Prostate gland (tissue), 2 donors: ENCODE measurements around the gene TGFBR3. TPM values are rescaled to one million over a fixed set of nuclear protein-coding genes. Genes with fewer than 3 reads are reported as not detected.
A peak's percentile ranks its signal among the peaks of the same experiment; 100 is the strongest.

Source experiments
- DNase-seq: peaks from one replicate; pipeline ENCODE4 v3.0.0-alpha.2; 2019; ENCODE audit warnings: low spot score
- H3K27ac ChIP-seq, 2 donors: fragments of 200-600 bp; sonication (generic); 2 replicates each; pipeline ENCODE4 v1.5.1; 2017 to 2019
- H3K27me3 ChIP-seq: fragments of 200-600 bp; sonication (generic); replicated peaks from 2 replicates; pipeline ENCODE4 v1.5.1; 2019; ENCODE audit not compliant: insufficient read depth
- H3K36me3 ChIP-seq, 2 donors: fragments of 200-600 bp; sonication (generic); 1 replicate in 1 of 2; 2 replicates in 1 of 2; pipeline versions ENCODE4 v1.5.1 to v1.8.1; 2017 to 2019
- H3K4me1 ChIP-seq: fragments of 200-600 bp; sonication (generic); replicated peaks from 2 replicates; pipeline ENCODE4 v1.5.1; 2019
- H3K4me3 ChIP-seq, 2 donors: fragments of 200-600 bp; sonication (generic); 2 replicates each; pipeline ENCODE4 v1.5.1; 2017 to 2019
- H3K9me3 ChIP-seq: fragments of 200-600 bp; sonication (generic); 2 replicates; pipeline ENCODE4 v1.5.1; 2017
- CTCF ChIP-seq, 4 experiments: fragments of 200-600 bp in 2 of 4; fragments of 450-650 bp in 2 of 4; sonication (generic) in 2 of 4; IDR thresholded peaks; 1 replicate in 3 of 4; 2 replicates in 1 of 4; pipeline ENCODE4 v1.5.1; 2016 to 2019; ENCODE audit warnings: antibody characterized with exemption in 4 of 4, mild to moderate bottlenecking in 2 of 4, moderate library complexity in 2 of 4
- POLR2A ChIP-seq: fragments of 450-650 bp; IDR thresholded peaks from one replicate; pipeline ENCODE4 v1.6.1; 2016; ENCODE audit warnings: antibody characterized with exemption, mild to moderate bottlenecking
- POLR2AphosphoS5 ChIP-seq: sonication (generic); formaldehyde crosslinking; IDR thresholded peaks from one replicate; pipeline ENCODE4 v1.6.1; 2017; ENCODE audit warnings: antibody characterized with exemption
- WGBS: methylation state at CpG from one replicate; pipeline ENCODE4 v1.1.5; 2018; 5-methylcytosine and 5-hydroxymethylcytosine counted together
- intact Hi-C: fragments of 100-400 bp; cut with DNase I; formaldehyde crosslinking; loops from one replicate; pipeline ENCODE4 v1.14.2; 2022
- total RNA-seq, 2 donors: library from RNA; depleted of rRNA; stranded (reverse); fragments of >200 nt; gene quantifications; one replicate each; pipeline ENCODE4 v1.1.0, GENCODE V29; 2016

The TGFBR3 gene
- total RNA-seq, 2 donors from 2014 or later = 26.4 to 51.7 TPM

- no peaks in the 10 kb centered on the region for H3K9me3 ChIP-seq
- H3K4me3 ChIP-seq = no peak overlapping the region
- H3K27me3 ChIP-seq = no peaks in the 10 kb centered on the region
- peaks cover 6% of the 10 kb centered on the region for H3K4me1 ChIP-seq
- intact Hi-C loops = no loop called here
- H3K36me3 ChIP-seq = no peaks in the 10 kb centered on the region
- TF ChIP-seq CTCF (IDR thresholded peaks at IDR 0.05) (no peak), POLR2AphosphoS5 (no peak), POLR2A (no peak)
- H3K27ac ChIP-seq = no peak overlapping the region
- DNase-seq = no peak
- 94% methylated on average over 3 of the region's 3 CpGs for WGBS
These were observed 132.1 kb downstream of the TGFBR3 start for GRCh38 chr1:91753878-91754277.

- H3K27ac ChIP-seq = no peak overlapping the region
- TF ChIP-seq POLR2A (no peak), CTCF (IDR thresholded peaks at IDR 0.05) (no peak), POLR2AphosphoS5 (no peak)
- 60% methylated on average over 2 of the region's 2 CpGs for WGBS
- H3K9me3 ChIP-seq = no peaks in the 10 kb centered on the region
- no peak for DNase-seq
- H3K36me3 ChIP-seq = no peaks in the 10 kb centered on the region
- no peak overlapping the region for H3K4me3 ChIP-seq
- H3K27me3 ChIP-seq = no peaks in the 10 kb centered on the region
- intact Hi-C loops = no loop called here
- peaks cover 6% of the 10 kb centered on the region for H3K4me1 ChIP-seq
These were observed 133.6 kb downstream of the TGFBR3 start for GRCh38 chr1:91752324-91752723.

GRCh38 chr1:91751275-91751674 is 134.7 kb downstream of the TGFBR3 start:
- TF ChIP-seq POLR2AphosphoS5 = peak; percentile 57
- TF ChIP-seq POLR2A = no peak
- WGBS = 20% methylated on average over 3 of the region's 3 CpGs
- no peaks in the 10 kb centered on the region for H3K9me3 ChIP-seq
- H3K27me3 ChIP-seq = no peaks in the 10 kb centered on the region
- DNase-seq = no peak
- no peaks in the 10 kb centered on the region for H3K36me3 ChIP-seq
- H3K4me1 ChIP-seq = peaks cover 6% of the 10 kb centered on the region
- intact Hi-C loops = no loop called here
- peak overlapping the region in 1 of 2 donors; percentile 28 for H3K27ac ChIP-seq
- no peak overlapping the region for H3K4me3 ChIP-seq

DNA sequence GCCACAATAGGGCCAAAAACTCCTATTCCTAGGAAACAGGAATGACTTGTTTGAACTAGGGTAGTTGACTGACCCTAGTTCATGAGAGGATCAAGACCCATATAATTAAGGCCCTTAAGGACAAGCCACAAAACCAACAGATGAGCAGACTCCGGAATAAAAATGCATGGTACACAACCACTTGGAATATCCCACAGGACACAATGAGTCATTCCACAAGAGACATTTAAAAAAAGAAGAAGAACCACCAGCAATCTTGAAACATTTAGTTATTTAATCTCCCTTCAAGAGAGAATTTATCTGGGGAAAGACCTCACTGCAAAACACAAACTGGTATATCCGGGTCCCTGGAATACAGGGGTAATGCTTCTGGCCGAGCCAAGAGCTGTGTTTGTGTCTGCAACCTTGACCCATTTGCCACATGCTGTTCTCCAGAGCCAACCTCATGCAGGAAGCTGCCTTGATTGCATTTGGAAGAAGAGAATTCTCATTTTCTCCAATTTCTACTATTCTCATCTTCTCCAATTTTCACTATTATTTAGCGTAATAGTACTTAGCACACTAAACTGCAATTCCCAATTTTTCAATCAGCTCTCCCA is 135.5 kb downstream of the TGFBR3 start:
- peaks cover 9% of the 10 kb centered on the region for H3K4me1 ChIP-seq
- no peaks in the 10 kb centered on the region for H3K9me3 ChIP-seq
- 67% methylated on average over 4 of the region's 4 CpGs for WGBS
- no peaks in the 10 kb centered on the region for H3K27me3 ChIP-seq
- no peak overlapping the region for H3K4me3 ChIP-seq
- no peak for DNase-seq
- H3K36me3 ChIP-seq = no peaks in the 10 kb centered on the region
- TF ChIP-seq CTCF (IDR thresholded peaks at IDR 0.05) = no peak
- no peak for TF ChIP-seq POLR2A
- TF ChIP-seq POLR2AphosphoS5 = no peak
- intact Hi-C loops = no loop called here
- H3K27ac ChIP-seq = no peak overlapping the region

- intact Hi-C loops = no loop called here
- H3K4me1 ChIP-seq = peaks cover 15% of the 10 kb centered on the region
- no peaks in the 10 kb centered on the region for H3K36me3 ChIP-seq
- H3K27me3 ChIP-seq = no peaks in the 10 kb centered on the region
- no peaks in the 10 kb centered on the region for H3K9me3 ChIP-seq
- no peak overlapping the region for H3K4me3 ChIP-seq
- H3K27ac ChIP-seq = no peak overlapping the region
- no peak for DNase-seq
- TF ChIP-seq CTCF (IDR thresholded peaks at IDR 0.05) (no peak), POLR2A (no peak), POLR2AphosphoS5 (no peak)
- 48% methylated on average over 6 of the region's 6 CpGs for WGBS
These were observed 136.1 kb downstream of the TGFBR3 start for GRCh38 chr1:91749788-91750231.
